SK-N-SH (cell line): ENCODE measurements around the gene THBS3. TPM values are rescaled to one million over a fixed set of nuclear protein-coding genes. Genes with fewer than 3 reads are reported as not detected.
"Not testable (repeated sequence)": the region's sequence is repeated elsewhere in the genome, so short reads cannot be mapped to it uniquely, and the experiment has no call there.

Experiments used
- CTCF ChIA-PET: fragments of 300-600, 350-600 bp; formaldehyde crosslinking; extraction: SDS; loops from one replicate; lab custom pipeline; 2021; lab: Yijun Ruan, JAX
- POLR2A ChIA-PET: fragments of 350-600 bp; sonication (Branson Sonifier 250); formaldehyde crosslinking; extraction: SDS; loops from one replicate; lab custom pipeline; 2020; ENCODE audit warnings: antibody characterized with exemption, inconsistent platforms; lab: Yijun Ruan, JAX
- DNase-seq: peaks from one replicate; pipeline ENCODE4 v3.0.0; 2012
- H2AFZ ChIP-seq: fragments of 200-600 bp; sonication (generic); 2 replicates; pipeline ENCODE4 v1.8.1; 2016; ENCODE audit warnings: antibody characterized with exemption, mild to moderate bottlenecking, low read depth
- H3F3A ChIP-seq: fragments of 200-600 bp; sonication (generic); replicated peaks from 2 replicates; pipeline ENCODE3; 2016; ENCODE audit warnings: antibody characterized with exemption, mild to moderate bottlenecking; ENCODE audit not compliant: insufficient read depth
- H3K27ac ChIP-seq, 2 experiments: fragments of 200-500 bp in 1 of 2; fragments of 200-600 bp in 1 of 2; sonication (Bioruptor generic) in 1 of 2; sonication (generic), shearing (Covaris generic) in 1 of 2; 2 replicates each; pipeline versions ENCODE4 v1.5.1 to v1.6.1; 2014 to 2016; ENCODE audit warnings: low read depth in 2 of 2, inconsistent platforms in 1 of 2, low read length in 1 of 2, mild to moderate bottlenecking in 1 of 2, mixed read lengths in 1 of 2
- H3K27me3 ChIP-seq: fragments of 200-600 bp; sonication (generic), shearing (Covaris generic); 2 replicates; pipeline ENCODE4 v1.6.1; 2016; ENCODE audit warnings: mixed run types; ENCODE audit not compliant: insufficient read depth
- H3K36me3 ChIP-seq, 2 experiments: fragments of 200-500 bp in 1 of 2; fragments of 200-600 bp in 1 of 2; sonication (Bioruptor generic) in 1 of 2; sonication (generic) in 1 of 2; replicated peaks in 1 of 2; 2 replicates each; pipeline versions ENCODE3 to v1.5.1; 2014 to 2016; ENCODE audit warnings: low read length in 1 of 2, mild to moderate bottlenecking in 1 of 2; ENCODE audit not compliant: insufficient read depth in 2 of 2, control insufficient read depth in 1 of 2
- H3K4me1 ChIP-seq, 2 experiments: fragments of 200-500 bp in 1 of 2; fragments of 200-600 bp in 1 of 2; sonication (Bioruptor generic) in 1 of 2; sonication (generic), shearing (Covaris generic) in 1 of 2; 2 replicates each; pipeline versions ENCODE4 v1.5.1 to v1.6.1; 2014 to 2016; ENCODE audit warnings: low read depth in 1 of 2, low read length in 1 of 2, mixed run types in 1 of 2; ENCODE audit not compliant: insufficient read depth in 2 of 2, control insufficient read depth in 1 of 2
- H3K4me2 ChIP-seq: fragments of 200-600 bp; sonication (generic), shearing (Covaris generic); 2 replicates; pipeline ENCODE4 v1.6.1; 2017; ENCODE audit warnings: mixed run types
- H3K4me3 ChIP-seq, 2 experiments: fragments of 200-500 bp in 1 of 2; fragments of 200-600 bp in 1 of 2; sonication (Bioruptor generic) in 1 of 2; sonication (generic), shearing (Covaris generic) in 1 of 2; 2 replicates each; pipeline versions ENCODE4 v1.5.1 to v1.8.1; 2014 to 2016; ENCODE audit warnings: low read depth in 2 of 2, inconsistent platforms in 1 of 2, low read length in 1 of 2, mild to moderate bottlenecking in 1 of 2, mixed read lengths in 1 of 2, moderate library complexity in 1 of 2
- H3K79me2 ChIP-seq: fragments of 200-600 bp; sonication (generic); 2 replicates; pipeline ENCODE4 v1.8.1; 2017; ENCODE audit warnings: mild to moderate bottlenecking; ENCODE audit not compliant: insufficient read depth
- H3K9ac ChIP-seq: fragments of 200-600 bp; sonication (generic); 2 replicates; pipeline ENCODE4 v1.6.1; 2017; ENCODE audit warnings: mixed run types
- H3K9me2 ChIP-seq: fragments of 200-600 bp; sonication (generic); 2 replicates; pipeline ENCODE4 v1.6.1; 2017; ENCODE audit warnings: mixed run types
- H3K9me3 ChIP-seq: fragments of 200-600 bp; sonication (generic); 2 replicates; pipeline ENCODE4 v1.6.1; 2017; ENCODE audit warnings: mixed run types, mild to moderate bottlenecking, moderate library complexity
- H4K20me1 ChIP-seq: fragments of 200-600 bp; sonication (generic); 2 replicates; pipeline ENCODE4 v1.6.1; 2017; ENCODE audit warnings: mild to moderate bottlenecking, mixed run types; ENCODE audit not compliant: insufficient read depth
- CTCF ChIP-seq: fragments of 200-600 bp; sonication (generic); IDR thresholded peaks from 2 replicates; pipeline ENCODE4 v1.6.1; 2017; ENCODE audit warnings: antibody characterized with exemption, mild to moderate bottlenecking, moderate library complexity
- RAD21 ChIP-seq: IDR thresholded peaks from 2 replicates; pipeline ENCODE4 v1.6.1; 2012; ENCODE audit warnings: mild to moderate bottlenecking, low read length
- SMC3 ChIP-seq: IDR thresholded peaks from 2 replicates; pipeline ENCODE4 v1.6.1; 2012; ENCODE audit warnings: low read depth, low read length, improper control_type of control experiment
- USF2 ChIP-seq: fragments of 150-350 bp; IDR thresholded peaks from 2 replicates; pipeline ENCODE4 v1.6.1; 2017; ENCODE audit warnings: antibody characterized with exemption, low read length, low read depth, borderline replicate concordance
- ZBTB33 ChIP-seq: IDR thresholded peaks from 2 replicates; pipeline ENCODE4 v1.4.0; 2012; ENCODE audit warnings: low read depth, borderline replicate concordance
- WGBS: methylation state at CpG from one replicate; pipeline ENCODE4 v1.1.6; 2017; ENCODE audit warnings: low lambda C conversion rate; 5-methylcytosine and 5-hydroxymethylcytosine counted together
- polyA plus RNA-seq, 3 experiments: library from polyadenylated mRNA; depleted of rRNA; stranded (reverse); fragments of >200 nt; gene quantifications; 2 replicates each; pipeline ENCODE4 v1.2.3, GENCODE V29; 2012

The THBS3 gene
- polyA plus RNA-seq, 1 of the 3 experiments (the other 2 are of a cell fraction) = 124 TPM

GRCh38 chr1:155226188-155226909 is 18.7 kb upstream of the THBS3 start:
- Histone ChIP-seq H3K27ac (peak overlapping the region; percentile 86 to 93), H2AFZ (peak overlapping the region; percentile 83; the same call in 1 of the 2 replicates), H3K9ac (peak overlapping the region; percentile 85), H3K36me3 (no peaks in the 10 kb centered on the region), H3K9me2 (no peaks in the 10 kb centered on the region), H3K79me2 (peaks cover 28% of the 10 kb centered on the region), H3K4me1 (peaks cover 12 to 14% of the 10 kb centered on the region in 2 experiments; a peak in 3 of 4 replicates), H3K27me3 (no peaks in the 10 kb centered on the region), H3F3A (peaks cover 34% of the 10 kb centered on the region), H3K4me2 (peak overlapping the region; percentile 91), H3K4me3 (peak overlapping the region; percentile 60 to 69), H4K20me1 (no peaks in the 10 kb centered on the region), H3K9me3 (no peaks in the 10 kb centered on the region)
- CTCF ChIA-PET = interaction anchor here (0.6 to 4.1 kb wide), 22 partner anchors 13 to 718 kb away, joined by 3 to 48 read pairs (median 4); partner anchors contain the start of genes KRTCAP2, MTX1, THBS3 and TRIM46
- TF ChIP-seq USF2 (no peak), ZBTB33 (no peak), SMC3 (peak; percentile 23; the same call in 1 of the 2 replicates), CTCF (peak; percentile 68), RAD21 (peak; percentile 64)
- under 1% methylated on average over 7 of the region's 7 CpGs for WGBS
- POLR2A ChIA-PET = interaction anchor here (0.6 to 1.0 kb wide), 3 partner anchors 24 to 34 kb away, joined by 3 to 5 read pairs (median 4); no protein-coding TSS in a partner anchor
- DNase-seq = peak; percentile 60

- H3K27ac ChIP-seq = peak overlapping the region; percentile 0 to 86; a peak in 3 of 4 replicates
- peak overlapping the region; percentile 85; the same call in 1 of the 2 replicates for H3K9ac ChIP-seq
- peak overlapping the region; percentile 91 for H3K4me2 ChIP-seq
- POLR2A ChIA-PET, H4K20me1 ChIP-seq, H3K9me2 ChIP-seq, H3K36me3 ChIP-seq, H3K27me3 ChIP-seq, DNase-seq, H3K4me3 ChIP-seq, H3K9me3 ChIP-seq, H2AFZ ChIP-seq: not testable (repeated sequence)
- peaks cover 28% of the 10 kb centered on the region for H3K79me2 ChIP-seq
- peaks cover 12 to 14% of the 10 kb centered on the region in 2 experiments; a peak in 3 of 4 replicates for H3K4me1 ChIP-seq
- H3F3A ChIP-seq = peaks cover 34% of the 10 kb centered on the region
- WGBS = 97% methylated on average over 8 of the region's 8 CpGs
- CTCF ChIA-PET = interaction anchor here (1.4 to 4.1 kb wide), 4 partner anchors 17 to 50 kb away, joined by 4 to 48 read pairs (median 22); partner anchors contain the start of genes MTX1, THBS3 and TRIM46
These were observed 17.7 kb upstream of the THBS3 start for GRCh38 chr1:155225404-155225759.
